ENCODE results near the gene STK38. TPM values are rescaled to one million over a fixed set of nuclear protein-coding genes. Genes with fewer than 3 reads are reported as not detected.
"Not testable (repeated sequence)": the region's sequence is repeated elsewhere in the genome, so short reads cannot be mapped to it uniquely, and the experiment has no call there.

STK38 gene
- total RNA-seq, 1 donor from 2014 or later, result 39.7 TPM

DNA sequence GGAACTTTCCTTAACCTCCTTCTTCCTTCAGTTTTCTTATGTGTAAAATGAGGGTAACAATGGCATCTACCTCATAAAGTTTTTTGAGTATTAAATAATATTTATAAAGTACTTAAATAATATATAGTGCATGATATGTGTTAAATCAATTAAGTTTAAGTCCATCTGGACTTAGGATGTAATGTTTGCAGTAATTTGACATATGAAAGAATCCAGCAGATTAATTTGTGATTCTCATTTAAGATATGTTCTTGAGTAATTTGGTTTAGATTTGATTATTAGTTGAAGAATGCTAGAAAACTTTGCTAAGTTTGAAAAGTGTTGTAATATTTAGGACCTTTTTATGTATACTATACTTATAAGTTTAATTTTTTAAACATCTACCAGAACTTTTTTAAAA is 86.4 kb downstream of the STK38 start:
- DNase-seq (ENCODE audit: low spot score) (no peak), ATAC-seq (no peak)
- intact Hi-C loops (cut with DNase I), result no loop called here

DNA sequence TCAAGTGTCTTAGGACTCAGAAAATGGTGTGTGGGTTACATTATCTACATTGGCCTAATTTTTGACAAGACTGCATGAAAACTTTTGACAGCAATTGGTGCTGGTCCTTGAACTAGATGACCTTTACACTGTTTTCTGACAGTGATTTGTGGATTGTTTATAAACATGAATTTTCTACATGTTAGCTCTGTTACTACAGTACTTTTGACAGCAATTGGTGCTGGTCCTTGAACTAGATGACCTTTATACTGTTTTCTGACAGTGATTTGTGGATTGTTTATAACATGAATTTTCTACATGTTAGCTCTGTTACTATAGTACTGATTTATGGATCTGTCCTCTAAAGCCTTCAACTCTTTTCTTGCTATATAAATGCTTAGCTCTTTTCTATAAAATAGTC is 87.8 kb downstream of the STK38 start:
- DNase-seq (ENCODE audit: low spot score), result no peak
- intact Hi-C loops (cut with DNase I), result no loop called here
- no peak for ATAC-seq

DNA sequence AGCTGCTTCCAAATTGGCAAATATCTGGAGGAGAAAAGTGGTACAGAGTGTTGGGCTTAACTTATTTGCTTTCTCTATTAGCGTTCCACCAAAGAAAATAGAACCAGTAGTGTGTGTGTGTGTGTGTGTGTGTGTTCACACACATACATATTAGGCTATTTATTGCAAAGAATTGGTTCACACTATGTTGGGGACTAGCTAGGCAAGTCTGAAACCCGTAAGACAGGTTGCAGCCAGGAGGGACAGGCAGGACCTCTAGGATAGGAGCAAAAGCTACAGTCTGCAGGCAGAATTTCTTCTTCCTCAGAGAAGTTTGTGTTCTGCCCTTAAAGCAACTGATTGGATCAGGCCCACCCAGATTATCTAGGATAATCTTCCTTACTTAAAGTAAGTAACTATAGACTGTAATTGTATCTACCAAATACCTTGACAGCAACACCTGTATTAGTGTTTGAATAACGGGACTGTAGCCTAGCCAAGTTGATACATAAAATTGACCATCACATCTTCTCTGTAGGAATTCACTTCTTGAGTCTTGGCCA is 91.7 kb downstream of the STK38 start:
- intact Hi-C loops (cut with DNase I), result no loop called here
- DNase-seq (ENCODE audit: low spot score) (no peak), ATAC-seq (no peak)

DNA sequence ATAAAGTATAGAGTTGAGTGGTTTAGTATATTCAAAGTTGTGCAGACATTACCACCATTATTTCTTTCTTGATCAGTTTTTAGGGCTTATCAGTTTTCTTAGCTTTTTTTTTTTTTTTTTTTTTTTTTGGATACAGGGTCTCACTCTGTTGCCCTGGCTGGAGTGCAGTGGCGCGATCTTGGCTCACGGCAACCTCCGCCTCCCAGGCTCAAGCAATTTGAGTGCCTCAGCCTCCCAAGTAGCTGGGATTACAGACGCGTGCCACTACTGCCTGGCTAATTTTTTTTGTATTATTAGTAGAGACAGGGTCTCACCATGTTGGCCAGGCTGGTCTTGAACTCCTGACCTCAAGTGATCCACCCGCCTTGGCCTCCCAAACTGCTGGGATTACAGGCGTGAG is 94.4 kb downstream of the STK38 start:
- DNase-seq (ENCODE audit: low spot score); ATAC-seq; intact Hi-C loops (cut with DNase I): not testable (repeated sequence)

DNA sequence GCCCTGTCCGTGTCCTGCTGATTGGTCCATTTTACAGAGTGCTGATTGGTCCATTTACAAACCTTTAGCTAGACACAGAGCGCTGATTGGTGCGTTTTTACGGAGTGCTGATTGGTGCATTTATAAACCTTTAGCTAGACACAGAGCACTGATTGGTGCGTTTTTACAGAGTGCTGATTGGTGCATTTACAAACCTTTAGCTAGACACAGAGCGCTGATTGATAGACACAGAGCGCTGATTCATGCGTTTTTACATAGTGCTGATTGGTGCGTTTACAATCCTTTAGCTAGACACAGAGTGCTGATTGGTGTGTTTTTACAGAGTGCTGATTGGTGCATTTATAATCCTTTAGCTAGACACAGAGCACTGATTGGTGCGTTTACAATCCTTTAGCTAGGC is 98.1 kb downstream of the STK38 start:
- intact Hi-C loops (cut with DNase I); ATAC-seq; DNase-seq (ENCODE audit: low spot score): not testable (repeated sequence)

DNA sequence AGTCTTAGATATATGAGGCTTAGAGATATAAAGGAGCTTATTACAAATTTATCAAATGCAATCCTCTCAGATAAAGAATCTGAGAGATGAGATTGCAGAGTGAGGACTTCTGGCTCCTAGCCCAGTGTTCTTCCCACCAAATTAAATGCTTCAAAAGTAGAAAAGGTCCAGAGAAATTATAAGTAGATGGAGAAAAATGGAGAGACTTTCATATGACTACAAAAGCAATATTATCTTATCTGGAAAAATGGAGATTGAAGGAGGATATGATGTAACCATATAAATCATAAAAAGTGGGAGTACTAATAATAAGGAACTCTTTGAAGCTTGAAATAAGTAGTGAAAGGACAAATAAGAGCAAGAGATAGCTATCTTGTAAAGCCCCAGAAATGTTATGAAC is 101.7 kb downstream of the STK38 start:
- intact Hi-C loops (cut with DNase I), result no loop called here
- no peak for DNase-seq (ENCODE audit: low spot score)

DNA sequence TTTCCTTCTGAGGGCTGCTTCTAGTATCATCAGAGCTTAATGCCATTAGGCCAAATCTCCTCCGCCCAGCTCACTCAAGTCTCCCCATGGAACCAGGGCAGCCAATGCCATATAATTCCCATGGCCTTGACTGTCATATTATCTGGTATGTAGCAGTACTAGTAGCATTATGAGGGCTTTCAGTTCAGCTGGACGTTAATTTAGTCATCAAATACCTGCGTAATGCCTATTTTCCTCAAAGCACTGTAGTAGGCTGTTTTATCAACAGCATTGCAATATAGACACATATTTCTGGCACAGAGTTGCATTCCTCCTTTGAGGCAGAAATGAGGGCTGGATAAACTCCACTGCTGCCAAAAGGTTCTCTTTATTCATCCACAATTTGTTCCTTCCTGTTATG is 102.8 kb downstream of the STK38 start:
- ATAC-seq (no peak), DNase-seq (ENCODE audit: low spot score) (no peak)
- intact Hi-C loops (cut with DNase I), result no loop called here

More for the DNA sequence above, 101.7 kb downstream of the STK38 start:
- no peak for ATAC-seq

Other genes with a start within 250 kb of the STK38 start
- gene BNIP5, start 210.6 kb downstream of the STK38 start, total RNA-seq, result not detected
- 6.7 TPM for gene ETV7, start 159.8 kb downstream of the STK38 start, total RNA-seq
- gene PXT1, start 104.6 kb downstream of the STK38 start, total RNA-seq, result 0.18 TPM
- 56.6 TPM for gene KCTD20, start 104.5 kb downstream of the STK38 start, total RNA-seq
- gene SRSF3, start 46.9 kb upstream of the STK38 start, total RNA-seq, result 218 TPM
- gene CDKN1A, start 131.2 kb upstream of the STK38 start, total RNA-seq, result 142 TPM
- gene RAB44, start 150.3 kb upstream of the STK38 start, total RNA-seq, result 0.27 TPM

Measured in sciatic nerve (tissue), 2 donors.